Testis (tissue), 3 donors: ENCODE data around the gene CC2D1A. TPM values are rescaled to one million over a fixed set of nuclear protein-coding genes. Genes with fewer than 3 reads are reported as not detected.

Experiments used
- DNase-seq: peaks from one replicate; pipeline ENCODE4 v3.0.0-alpha.2; 2019
- H3K27ac ChIP-seq, 2 donors: fragments of 200-600 bp; sonication (generic); one replicate each; pipeline ENCODE4 v1.5.1; 2019
- H3K27me3 ChIP-seq: fragments of 200-600 bp; sonication (generic); one replicate; pipeline ENCODE4 v1.5.1; 2019
- H3K36me3 ChIP-seq: fragments of 200-600 bp; sonication (generic); one replicate; pipeline ENCODE4 v1.5.1; 2017; ENCODE audit warnings: low read depth; ENCODE audit errors: missing control alignments
- H3K4me1 ChIP-seq: fragments of 200-600 bp; sonication (generic); one replicate; pipeline ENCODE4 v1.5.1; 2019
- H3K4me3 ChIP-seq, 2 donors: fragments of 200-600 bp; sonication (generic); one replicate each; pipeline ENCODE4 v1.5.1; 2017 to 2019
- H3K9me3 ChIP-seq: fragments of 200-600 bp; sonication (generic); one replicate; pipeline ENCODE4 v1.5.1; 2017
- CTCF ChIP-seq, 3 experiments: fragments of 450-650 bp in 2 of 3; fragments of 200-600 bp in 1 of 3; sonication (generic) in 1 of 3; IDR thresholded peaks; one replicate each; pipeline ENCODE4 v1.5.1; 2016 to 2019; ENCODE audit warnings: antibody characterized with exemption in 3 of 3, mild to moderate bottlenecking in 2 of 3, moderate library complexity in 1 of 3
- POLR2A ChIP-seq: fragments of 450-650 bp; IDR thresholded peaks from one replicate; pipeline ENCODE4 v1.6.1; 2017; ENCODE audit warnings: antibody characterized with exemption, mild to moderate bottlenecking, moderate library complexity
- WGBS, 2 donors: methylation state at CpG; one replicate each; pipeline ENCODE4 v1.1.5; 2018; 5-methylcytosine and 5-hydroxymethylcytosine counted together
- intact Hi-C: fragments of 100-400 bp; cut with DNase I; formaldehyde crosslinking; loops from one replicate; pipeline ENCODE4 v1.15.1; 2023; ENCODE audit warnings: low total_unique reads
- polyA plus RNA-seq: library from polyadenylated mRNA; stranded (reverse); fragments of 350-450 nt; fragmentation: Illumina TruSeq; extraction: RNeasy Lipid Tissue Mini Kit (QIAGEN cat#74804); gene quantifications from one replicate; pipeline ENCODE4 v1.2.3, GENCODE V29; 2014; ENCODE audit warnings: low read depth, low replicate concordance; ENCODE audit not compliant: insufficient read depth
- total RNA-seq, 2 donors: library from RNA; depleted of rRNA; stranded (reverse); fragments of >200 nt; gene quantifications; one replicate each; pipeline ENCODE4 v1.2.3, GENCODE V29; 2016

The CC2D1A gene
- total and polyA plus RNA-seq, 3 donors from 2014 or later = 31.0 to 62.7 (median 56.6) TPM

GRCh38 chr19:13952931-13953531 lies 47.0 kb downstream of the CC2D1A start:
- intact Hi-C loops = no loop called here
- H3K27me3 ChIP-seq = no peaks in the 10 kb centered on the region
- peak overlapping the region; percentile 80 to 87 for H3K4me3 ChIP-seq
- TF ChIP-seq CTCF (IDR thresholded peaks at IDR 0.05) = no peak
- no peak for TF ChIP-seq POLR2A
- WGBS, 2 donors = 0% methylated on average over 4 to 11 of the region's 13 CpGs
- H3K4me1 ChIP-seq = peaks cover 12% of the 10 kb centered on the region
- peak; percentile 74 for DNase-seq
- peak overlapping the region; percentile 79 to 85 for H3K27ac ChIP-seq
- H3K36me3 ChIP-seq = no peaks in the 10 kb centered on the region
- no peaks in the 10 kb centered on the region for H3K9me3 ChIP-seq

GRCh38 chr19:13954185-13954584 lies 48.2 kb downstream of the CC2D1A start:
- 89 to 94% methylated on average over 5 to 15 of the region's 15 CpGs for WGBS, 2 donors
- peaks cover 14% of the 10 kb centered on the region for H3K4me1 ChIP-seq
- no peaks in the 10 kb centered on the region for H3K36me3 ChIP-seq
- no peaks in the 10 kb centered on the region for H3K27me3 ChIP-seq
- intact Hi-C loops = no loop called here
- no peak for TF ChIP-seq CTCF (IDR thresholded peaks at IDR 0.05)
- TF ChIP-seq POLR2A = no peak
- no peak overlapping the region for H3K4me3 ChIP-seq
- DNase-seq = no peak
- no peak overlapping the region for H3K27ac ChIP-seq
- H3K9me3 ChIP-seq = no peaks in the 10 kb centered on the region

- H3K4me1 ChIP-seq = peaks cover 14% of the 10 kb centered on the region
- H3K4me3 ChIP-seq = no peak overlapping the region
- 83 to 92% methylated on average over 23 to 40 of the region's 42 CpGs for WGBS, 2 donors
- no peaks in the 10 kb centered on the region for H3K27me3 ChIP-seq
- no peaks in the 10 kb centered on the region for H3K36me3 ChIP-seq
- no peak overlapping the region for H3K27ac ChIP-seq
- intact Hi-C loops = no loop called here
- TF ChIP-seq POLR2A = no peak
- TF ChIP-seq CTCF (IDR thresholded peaks at IDR 0.05) = no peak
- no peak for DNase-seq
- no peaks in the 10 kb centered on the region for H3K9me3 ChIP-seq
Measured at GRCh38 chr19:13955662-13956364, 49.8 kb downstream of the CC2D1A start.

GRCh38 chr19:13956365-13956744 lies 50.4 kb downstream of the CC2D1A start:
- H3K36me3 ChIP-seq = no peaks in the 10 kb centered on the region
- DNase-seq = no peak
- no peaks in the 10 kb centered on the region for H3K27me3 ChIP-seq
- TF ChIP-seq CTCF (IDR thresholded peaks at IDR 0.05) (no peak), POLR2A (no peak)
- intact Hi-C loops = no loop called here
- H3K4me1 ChIP-seq = peaks cover 14% of the 10 kb centered on the region
- H3K27ac ChIP-seq = no peak overlapping the region
- H3K4me3 ChIP-seq = no peak overlapping the region
- no peaks in the 10 kb centered on the region for H3K9me3 ChIP-seq
- WGBS, 2 donors = 99 to 100% methylated on average over 9 to 16 of the region's 16 CpGs

GRCh38 chr19:13957051-13957450 lies 51.0 kb downstream of the CC2D1A start:
- no peaks in the 10 kb centered on the region for H3K36me3 ChIP-seq
- no peak overlapping the region for H3K4me3 ChIP-seq
- peaks cover 14% of the 10 kb centered on the region for H3K4me1 ChIP-seq
- WGBS, 2 donors = 74 to 79% methylated on average over 8 of the region's 8 CpGs
- no peak for TF ChIP-seq POLR2A
- TF ChIP-seq CTCF (IDR thresholded peaks at IDR 0.05) = no peak
- intact Hi-C loops = no loop called here
- no peak for DNase-seq
- no peaks in the 10 kb centered on the region for H3K9me3 ChIP-seq
- H3K27me3 ChIP-seq = no peaks in the 10 kb centered on the region
- H3K27ac ChIP-seq = no peak overlapping the region
